GM03348 (cell line): ENCODE results near the gene IFNAR1.
"Not testable (repeated sequence)": the region's sequence is repeated elsewhere in the genome, so short reads cannot be mapped to it uniquely, and the experiment has no call there.

ENCODE experiments used
- DNase-seq: peaks from one replicate; pipeline ENCODE4 v3.0.0; 2012; ENCODE audit warnings: low spot score

The IFNAR1 gene

DNA sequence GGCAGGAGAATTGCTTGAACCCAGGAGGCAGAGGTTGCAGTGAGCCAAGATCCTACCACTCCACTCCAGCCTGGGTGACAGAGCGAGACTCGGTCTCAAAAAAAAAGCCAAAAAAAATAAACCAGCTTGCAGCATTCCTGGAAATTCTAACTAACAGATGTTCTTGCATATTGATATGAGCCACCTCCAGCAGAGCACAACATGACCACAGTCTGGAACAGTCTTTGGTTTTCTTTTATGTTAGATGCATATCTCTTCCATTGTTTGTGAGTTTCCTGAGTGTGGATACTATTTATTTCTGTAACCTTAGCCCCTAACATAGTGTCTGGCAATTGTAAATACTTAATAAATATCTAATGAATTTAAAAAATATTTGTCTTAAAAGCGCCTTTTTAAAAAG, 23.9 kb downstream of the IFNAR1 start:
- DNase-seq: no peak

DNA sequence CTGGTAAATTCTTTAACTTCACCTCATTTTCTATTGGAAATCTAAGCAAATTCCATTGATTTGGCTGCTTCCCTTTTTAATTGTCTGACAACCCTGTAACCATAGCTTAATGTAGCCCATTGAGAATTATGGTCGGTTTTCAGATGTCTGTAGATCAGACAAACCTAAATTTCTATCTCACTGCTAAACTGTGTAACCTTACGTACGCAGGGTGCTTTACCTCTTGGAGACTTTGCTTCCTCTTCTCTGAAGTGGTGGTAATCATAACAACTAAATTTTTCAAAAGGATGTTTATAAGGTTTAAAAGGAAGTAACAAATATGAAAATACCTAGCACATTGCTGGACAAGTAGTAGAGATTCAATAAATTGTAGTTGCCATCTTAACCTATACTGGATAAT, 25.9 kb downstream of the IFNAR1 start:
- DNase-seq: no peak

DNA sequence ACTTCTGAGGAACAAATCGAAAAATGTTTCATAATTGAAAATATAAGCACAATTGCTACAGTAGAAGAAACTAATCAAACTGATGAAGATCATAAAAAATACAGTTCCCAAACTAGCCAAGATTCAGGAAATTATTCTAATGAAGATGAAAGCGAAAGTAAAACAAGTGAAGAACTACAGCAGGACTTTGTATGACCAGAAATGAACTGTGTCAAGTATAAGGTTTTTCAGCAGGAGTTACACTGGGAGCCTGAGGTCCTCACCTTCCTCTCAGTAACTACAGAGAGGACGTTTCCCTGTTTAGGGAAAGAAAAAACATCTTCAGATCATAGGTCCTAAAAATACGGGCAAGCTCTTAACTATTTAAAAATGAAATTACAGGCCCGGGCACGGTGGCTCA, 30.6 kb downstream of the IFNAR1 start:
- DNase-seq: no peak

DNA sequence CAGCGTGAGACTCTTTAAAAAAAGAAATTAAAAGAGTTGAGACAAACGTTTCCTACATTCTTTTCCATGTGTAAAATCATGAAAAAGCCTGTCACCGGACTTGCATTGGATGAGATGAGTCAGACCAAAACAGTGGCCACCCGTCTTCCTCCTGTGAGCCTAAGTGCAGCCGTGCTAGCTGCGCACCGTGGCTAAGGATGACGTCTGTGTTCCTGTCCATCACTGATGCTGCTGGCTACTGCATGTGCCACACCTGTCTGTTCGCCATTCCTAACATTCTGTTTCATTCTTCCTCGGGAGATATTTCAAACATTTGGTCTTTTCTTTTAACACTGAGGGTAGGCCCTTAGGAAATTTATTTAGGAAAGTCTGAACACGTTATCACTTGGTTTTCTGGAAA, 31.2 kb downstream of the IFNAR1 start:
- no peak for DNase-seq

DNA sequence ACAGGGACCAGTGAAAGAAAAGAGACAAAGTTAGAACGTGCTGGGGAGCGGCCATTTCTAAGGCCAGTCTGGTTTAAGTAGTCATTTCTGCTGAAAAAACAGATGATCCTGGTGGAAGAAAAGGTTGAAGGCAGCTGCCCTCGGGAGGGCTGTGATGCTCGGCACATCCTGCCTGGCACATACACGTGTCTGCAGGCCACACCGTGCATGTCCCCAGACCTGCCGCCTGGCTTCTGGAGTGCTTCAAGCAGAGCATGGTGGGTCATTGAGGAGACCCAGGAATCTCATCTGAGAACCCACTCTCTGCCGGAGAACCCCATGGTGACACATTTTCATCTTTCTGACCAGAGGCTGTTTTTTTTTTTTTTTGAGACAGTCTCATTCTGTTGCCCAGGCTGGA, 32.4 kb downstream of the IFNAR1 start:
- DNase-seq: no peak

DNA sequence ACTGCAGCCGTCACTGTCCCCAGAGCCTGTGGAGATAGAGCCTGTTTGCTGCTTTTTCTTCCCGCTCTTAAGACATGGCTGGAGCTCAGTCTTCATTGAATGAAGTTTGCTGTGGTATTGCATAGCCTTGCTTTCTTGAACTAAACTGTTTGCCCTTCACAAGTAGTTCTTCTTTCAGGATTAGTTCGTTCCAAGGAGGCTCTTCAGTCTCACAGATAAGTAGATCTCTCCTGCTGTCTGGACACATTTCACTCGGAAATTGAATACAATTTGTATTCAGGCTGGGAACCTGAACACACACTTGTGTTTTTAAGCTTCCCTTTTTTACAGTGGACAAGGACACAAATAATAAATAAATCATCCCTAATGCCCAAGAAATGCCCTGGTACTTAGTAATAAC, 34.7 kb downstream of the IFNAR1 start:
- no peak for DNase-seq

DNA sequence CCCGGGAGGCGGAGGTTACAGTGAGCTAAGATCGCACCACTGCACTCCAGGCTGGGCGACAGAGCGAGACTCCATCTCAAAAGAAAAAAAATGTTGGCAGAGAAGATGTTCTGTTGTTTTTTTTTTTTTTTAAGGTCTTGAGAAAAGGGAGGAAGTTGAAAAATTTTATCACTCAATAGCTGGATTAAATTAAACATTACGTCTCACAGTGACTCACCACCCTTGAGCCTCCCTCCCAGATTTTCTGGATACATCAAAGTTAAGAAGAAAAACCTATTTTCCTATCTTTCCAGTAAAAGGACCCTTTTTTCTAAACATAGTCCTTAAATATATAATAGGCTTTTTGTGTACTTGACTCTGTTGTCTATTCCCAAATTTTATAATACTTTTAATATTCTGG, 35.5 kb downstream of the IFNAR1 start:
- peak; percentile 62 for DNase-seq

DNA sequence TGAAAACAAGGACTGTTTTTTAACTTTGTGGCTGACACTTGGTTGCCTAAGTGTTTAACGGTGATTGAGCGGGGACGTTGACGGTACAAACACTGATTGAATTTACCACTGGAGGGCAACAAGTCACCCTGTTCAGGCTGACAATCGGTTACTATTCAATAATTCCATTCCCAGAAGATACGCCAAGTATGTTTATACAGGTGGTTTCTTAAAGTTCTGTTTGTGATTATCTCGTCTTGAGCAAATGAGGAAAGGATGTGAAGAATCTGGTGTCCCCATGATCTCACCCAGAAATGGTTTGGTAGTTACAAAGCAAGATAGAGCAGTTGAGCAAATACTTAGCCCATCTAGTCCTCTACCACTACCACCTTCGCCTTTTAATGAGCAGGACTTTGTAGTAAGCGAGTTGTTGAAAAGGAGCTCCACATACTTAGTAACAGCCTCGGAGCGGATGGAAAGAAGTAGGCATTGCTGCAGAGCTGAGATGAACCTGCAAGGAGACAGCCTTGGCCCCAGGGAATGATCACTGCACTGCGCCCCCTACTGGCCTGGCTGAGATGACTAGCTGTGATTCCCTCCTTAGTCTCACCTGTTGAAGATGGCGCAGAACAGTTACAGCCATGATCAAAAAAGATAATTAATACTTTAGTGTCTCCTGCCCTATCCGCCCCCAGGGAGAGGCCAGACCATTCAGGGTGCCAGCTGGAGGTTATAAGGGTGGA, 36.3 kb downstream of the IFNAR1 start:
- DNase-seq: peak; percentile 80

DNA sequence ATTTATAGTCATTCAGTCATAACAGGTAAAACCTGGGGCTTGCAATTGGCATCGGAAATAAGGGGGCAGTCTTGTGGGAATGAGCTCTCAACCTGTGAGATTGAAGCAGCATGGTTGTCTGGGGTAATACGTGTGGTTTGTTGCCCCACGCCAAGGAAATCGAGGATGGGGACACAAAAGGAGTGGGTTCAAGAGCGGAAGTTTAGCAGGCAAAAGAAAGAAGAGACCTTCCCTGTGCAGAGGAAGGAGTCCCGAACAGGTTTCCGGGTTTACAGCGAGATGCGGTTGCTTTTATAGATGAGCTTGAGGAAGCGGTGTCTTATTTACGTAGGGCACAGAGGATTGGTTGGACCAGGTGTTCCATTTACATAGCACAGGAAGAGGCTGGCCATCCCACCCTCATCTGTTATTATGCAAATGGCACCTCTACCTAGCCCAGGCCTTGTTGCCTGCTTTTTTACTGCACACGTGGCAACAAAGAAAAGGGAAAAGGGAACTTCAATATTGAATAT, 37.3 kb downstream of the IFNAR1 start:
- DNase-seq: no peak

DNA sequence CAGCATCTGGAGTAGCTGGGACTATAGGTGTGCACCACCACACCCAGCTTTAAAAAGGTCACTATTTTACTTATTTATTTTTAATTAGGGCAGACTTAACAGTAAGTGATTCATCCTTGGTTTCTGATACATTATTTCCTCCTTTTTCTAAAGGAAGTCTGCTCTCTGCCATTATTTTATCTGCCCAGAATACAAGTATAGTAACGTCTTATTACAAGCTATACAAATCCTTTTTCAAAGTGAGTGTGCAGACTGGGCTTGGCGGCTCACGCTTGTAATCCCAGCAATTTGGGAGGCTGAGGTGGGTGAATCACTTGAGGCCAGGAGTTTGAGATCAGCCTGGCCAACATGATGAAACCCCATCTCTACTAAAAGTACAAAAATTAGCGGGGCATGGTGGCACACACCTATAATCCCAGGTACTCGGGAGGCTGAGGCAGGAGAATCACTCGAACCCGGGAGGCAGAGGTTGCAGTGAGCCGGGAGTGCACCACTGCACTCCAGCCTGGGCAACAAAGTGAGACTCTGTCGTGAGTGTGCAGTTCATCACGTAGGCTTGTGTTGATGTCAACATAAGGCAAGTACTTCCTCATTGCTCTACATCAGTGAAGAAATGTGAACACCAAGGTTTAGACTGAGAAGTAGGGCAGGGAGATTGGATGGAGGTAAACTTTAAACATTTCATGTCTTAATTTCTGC, 39.3 kb downstream of the IFNAR1 start:
- not testable (repeated sequence) for DNase-seq

DNA sequence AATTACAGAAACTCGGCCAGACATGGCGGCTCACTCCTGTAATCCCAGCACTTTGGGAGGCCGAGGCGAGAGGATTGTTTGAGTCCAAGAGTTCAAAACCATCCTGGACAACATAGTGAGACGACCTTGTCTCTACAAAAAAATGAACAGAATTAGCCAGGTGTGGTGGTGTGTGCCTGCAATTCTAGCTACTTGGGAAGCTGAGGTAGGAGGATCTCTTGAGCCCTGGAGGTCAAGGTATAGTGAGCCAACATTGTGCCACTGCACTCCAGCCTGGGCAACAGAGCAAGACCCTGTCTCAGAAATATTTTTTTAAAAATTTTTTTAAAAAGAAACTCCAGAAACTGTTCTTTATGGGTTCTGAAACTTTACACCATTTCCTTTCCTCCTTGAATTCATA, 40.1 kb downstream of the IFNAR1 start:
- DNase-seq: no peak

DNA sequence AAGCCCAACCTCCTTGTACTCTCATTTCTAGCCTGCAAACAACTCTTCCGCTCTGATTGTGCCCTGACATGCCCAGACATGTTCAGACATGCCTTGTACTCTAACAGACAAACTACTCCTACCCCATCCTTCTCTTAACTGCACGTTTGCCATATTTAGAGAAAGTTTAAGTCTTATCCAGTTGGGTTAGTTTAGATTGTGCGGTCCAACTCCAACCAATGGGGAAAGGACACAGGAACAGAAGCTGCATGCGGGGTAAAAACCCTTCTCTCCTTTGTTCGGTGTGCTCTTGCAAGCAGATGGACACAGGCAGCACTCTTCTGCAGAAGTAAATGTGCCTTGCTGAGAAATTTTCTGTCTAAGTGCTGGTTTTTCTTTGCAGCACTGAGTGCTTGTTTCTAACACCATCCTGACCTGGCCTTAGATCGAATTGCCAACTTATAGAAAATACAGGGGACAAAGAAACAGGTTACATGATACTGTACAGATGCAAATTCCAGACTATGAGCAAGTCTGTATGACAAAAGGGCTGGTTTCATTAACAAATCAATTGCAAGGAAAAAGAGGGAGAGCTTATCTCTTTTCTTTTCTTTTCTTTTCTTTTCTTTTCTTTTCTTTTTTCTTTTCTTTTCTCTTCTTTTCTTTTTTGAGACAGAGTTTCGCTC, 42.7 kb downstream of the IFNAR1 start:
- no peak for DNase-seq

DNA sequence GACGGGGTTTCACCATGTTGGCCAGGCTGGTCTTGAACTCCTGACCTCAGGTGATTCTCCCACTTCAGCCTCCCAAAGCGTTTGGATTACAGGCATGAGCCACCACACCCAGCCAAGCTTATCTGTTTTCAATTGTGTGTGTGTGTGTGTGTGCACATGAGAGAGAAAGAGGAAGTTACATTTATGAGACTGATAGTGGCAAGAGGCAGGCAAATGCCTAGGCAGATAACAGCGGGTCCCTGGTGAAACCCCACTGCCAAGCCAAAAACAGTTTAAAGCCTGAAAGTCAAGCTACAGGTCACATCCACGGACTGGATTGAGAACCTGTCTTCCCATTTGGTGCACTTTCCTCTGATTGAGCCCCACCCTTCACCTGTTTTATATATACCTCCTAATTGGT, 43.4 kb downstream of the IFNAR1 start:
- DNase-seq: no peak

DNA sequence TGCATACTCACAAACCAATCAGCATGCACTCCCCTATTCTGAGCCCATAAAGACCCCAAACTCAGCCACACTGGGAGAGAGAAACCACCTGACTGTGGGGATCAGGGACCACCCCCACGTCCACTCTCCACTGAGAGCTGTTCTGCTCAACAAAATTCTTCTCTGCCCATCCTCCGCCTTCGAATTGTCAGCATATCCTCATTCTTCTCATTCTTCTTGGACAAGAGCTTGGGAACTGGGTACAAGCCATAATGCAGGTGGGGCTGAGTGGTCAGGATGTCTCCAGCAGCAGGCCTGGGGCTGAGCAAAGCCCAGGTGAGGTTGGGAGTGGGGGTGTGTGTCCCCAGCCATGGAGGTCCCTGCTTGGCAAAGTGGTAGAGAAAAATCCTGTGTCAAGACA, 43.8 kb downstream of the IFNAR1 start:
- DNase-seq: no peak

DNA sequence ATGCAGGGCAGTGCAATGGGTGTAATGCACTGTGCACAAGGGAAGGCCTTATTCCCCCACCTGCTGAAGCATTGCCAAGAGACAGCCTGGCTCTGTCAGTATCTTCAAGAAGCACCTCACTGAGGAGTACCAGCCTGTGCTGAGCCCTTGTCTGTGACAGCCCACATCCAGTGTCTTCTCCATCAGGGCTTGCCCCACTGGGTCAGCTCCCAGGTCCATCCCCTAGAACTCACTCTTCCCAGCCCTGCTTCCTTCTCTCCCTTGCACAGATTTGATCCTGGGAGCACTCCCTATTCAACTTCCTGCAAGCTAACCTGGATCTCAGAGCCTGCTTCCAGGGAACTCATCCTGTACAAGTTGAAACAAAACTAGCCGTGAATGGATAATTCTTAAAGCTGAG, 44.8 kb downstream of the IFNAR1 start:
- DNase-seq: no peak

DNA sequence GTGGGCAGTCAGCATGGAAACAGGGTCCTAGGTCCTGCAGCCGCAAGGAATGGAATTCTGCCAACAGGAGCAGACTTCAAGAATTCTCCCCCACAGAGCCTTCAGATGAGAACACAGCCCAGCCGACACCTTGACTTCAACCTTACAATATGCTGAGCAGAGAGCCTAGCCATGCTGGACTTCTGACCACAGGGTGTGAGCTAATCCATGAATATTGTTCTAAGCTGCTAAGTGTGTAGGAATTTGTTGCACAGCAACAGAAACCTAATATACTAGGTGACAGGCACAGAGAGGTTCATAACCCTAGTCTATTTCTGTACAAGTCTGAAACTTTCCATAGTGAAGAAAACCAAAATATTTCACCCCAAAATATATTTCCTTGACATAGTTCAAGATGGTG, 45.5 kb downstream of the IFNAR1 start:
- DNase-seq: no peak

DNA sequence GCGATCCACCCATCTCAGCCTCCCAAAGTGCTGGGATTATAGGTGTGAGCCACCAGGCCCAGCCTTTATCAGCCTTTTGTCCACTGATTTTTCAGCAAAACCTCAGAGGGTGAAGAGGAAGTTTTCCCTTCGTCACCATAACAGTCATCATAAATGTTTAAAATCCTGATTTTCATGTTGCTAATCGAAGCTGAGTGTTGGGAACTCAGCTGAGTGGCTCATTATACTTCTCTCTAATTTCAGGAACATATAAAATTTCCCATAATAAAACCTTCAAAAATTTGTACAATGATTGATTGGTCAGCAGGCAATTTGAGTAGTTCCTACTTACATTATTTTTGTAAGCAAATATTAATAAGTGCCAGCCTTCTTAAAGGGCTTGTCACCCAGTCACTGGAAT, 46.6 kb downstream of the IFNAR1 start:
- no peak for DNase-seq

DNA sequence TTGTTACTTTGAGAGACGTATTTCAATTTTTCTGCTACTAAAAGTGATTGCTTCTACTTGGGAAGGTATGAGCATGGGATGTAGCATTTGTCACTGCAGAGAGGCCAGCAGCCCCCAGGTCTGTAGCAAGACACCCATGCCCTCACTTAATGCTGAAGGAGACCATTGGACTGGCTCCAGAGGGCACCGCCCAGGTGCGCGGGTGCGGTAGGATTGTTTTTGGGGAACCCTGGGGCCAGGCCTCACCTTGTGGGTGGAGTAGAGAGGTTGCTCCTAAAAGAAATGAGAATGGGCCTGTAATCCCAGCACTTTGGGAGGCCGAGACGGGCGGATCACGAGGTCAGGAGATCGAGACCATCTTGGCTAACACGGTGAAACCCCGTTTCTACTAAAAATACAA, 47.8 kb downstream of the IFNAR1 start:
- DNase-seq: no peak

DNA sequence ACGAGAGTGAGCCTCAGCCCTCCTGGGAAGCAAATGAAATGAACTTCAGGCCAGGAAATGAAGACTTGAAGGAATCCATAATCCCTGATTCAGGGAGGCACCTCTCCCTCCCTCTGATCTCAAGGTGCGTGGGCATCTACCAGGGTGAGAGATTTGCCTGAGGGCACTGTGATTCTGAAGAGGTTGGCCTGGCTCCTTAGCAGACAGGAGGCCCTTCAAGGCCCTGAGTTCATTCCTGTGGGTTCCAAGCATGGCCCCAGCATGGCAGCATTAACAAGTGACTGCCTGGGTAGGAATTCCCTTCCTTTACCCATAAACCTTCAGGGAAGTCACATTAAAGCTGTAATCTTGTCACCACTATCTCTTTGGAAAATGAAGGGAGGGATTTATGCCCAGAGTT, 48.7 kb downstream of the IFNAR1 start:
- DNase-seq: peak; percentile 16

DNA sequence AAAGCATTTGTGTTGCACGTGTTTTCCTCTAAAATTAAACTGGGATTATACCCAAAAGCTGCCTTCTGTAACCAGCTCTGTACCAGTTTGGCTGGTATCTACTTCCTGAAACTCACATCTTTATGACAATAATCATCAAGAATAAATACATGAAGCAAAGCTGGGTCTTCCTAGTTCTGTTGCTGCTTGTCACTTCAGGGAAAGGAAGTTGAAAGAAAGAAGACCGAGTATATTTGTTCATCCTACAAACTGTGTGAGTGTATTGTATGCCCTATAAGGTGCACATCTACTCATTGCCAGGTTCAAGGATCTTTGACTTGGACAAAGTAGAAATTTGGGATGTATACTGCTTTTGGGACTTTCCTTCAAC, 49.3 kb downstream of the IFNAR1 start:
- DNase-seq: no peak

DNA sequence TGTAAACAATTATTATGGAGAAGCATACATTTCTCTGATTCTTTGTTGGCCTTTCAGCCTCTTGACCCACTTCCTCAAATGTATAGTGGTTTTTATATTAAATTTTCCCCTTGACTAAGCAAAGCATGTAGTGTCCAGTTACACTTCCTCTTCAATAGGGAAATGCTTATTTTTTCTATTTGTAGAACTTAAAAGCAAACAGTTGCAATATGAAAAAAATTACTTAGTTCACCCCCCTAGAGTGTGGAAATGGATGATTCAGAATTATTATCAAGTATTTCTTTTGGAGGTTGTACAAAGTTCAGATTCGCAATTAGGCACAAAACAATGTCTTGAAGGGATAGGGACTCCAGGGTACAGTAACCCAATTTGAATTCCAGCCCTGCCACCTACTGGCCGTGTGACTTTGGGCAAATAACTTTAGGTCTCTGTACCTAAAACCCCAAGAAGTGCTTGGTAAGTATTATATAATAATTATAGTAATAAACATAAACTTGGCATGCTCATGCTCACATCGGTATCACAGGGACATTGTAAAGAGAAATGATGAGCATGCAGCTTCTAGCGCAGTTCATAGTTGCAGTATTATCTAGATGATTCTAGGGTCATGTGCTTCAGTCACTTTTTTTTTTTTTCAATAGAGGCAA, 49.8 kb downstream of the IFNAR1 start:
- DNase-seq: peak; percentile 54

DNA sequence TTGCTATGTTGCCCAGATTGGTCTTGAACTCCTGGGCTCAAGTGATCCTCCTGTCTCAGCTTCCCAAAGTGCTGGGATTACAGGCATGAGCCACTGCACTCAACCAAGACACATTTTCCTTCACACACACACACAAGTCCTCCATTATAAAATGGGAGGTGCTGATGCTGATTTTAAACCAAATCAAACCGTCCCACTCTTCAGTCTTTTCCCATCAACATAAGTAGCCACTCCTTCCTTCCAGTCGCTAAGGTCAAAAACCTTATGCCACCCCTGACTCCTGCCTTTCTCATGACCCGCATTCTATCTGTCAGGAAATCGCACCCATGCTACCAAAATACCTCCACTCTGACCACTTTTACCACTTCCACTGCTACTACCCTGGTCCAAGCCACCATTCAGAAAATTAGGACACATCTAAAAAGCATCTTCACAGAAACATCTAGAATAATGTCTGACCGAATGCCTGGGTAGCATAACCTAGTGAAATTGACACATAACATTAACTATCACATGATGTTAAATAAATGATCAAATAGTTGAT, 50.4 kb downstream of the IFNAR1 start:
- no peak for DNase-seq
